KMS-11 (cell line): ENCODE data around the gene TRAF3IP3.
A peak's percentile ranks its signal among the peaks of the same experiment; 100 is the strongest.

Experiments
- H2AFZ ChIP-seq: fragments of 200-600 bp; sonication (generic); 2 replicates; pipeline ENCODE4 v1.6.1; 2016; ENCODE audit warnings: antibody characterized with exemption, mixed run types, low read depth
- H3K27ac ChIP-seq: fragments of 200-600 bp; sonication (generic); 2 replicates; pipeline ENCODE4 v1.6.1; 2016; ENCODE audit warnings: mild to moderate bottlenecking, mixed run types
- H3K27me3 ChIP-seq: fragments of 200-600 bp; sonication (generic); 2 replicates; pipeline ENCODE4 v1.6.1; 2017; ENCODE audit warnings: mild to moderate bottlenecking, low read depth, mixed run types, moderate library complexity; ENCODE audit not compliant: insufficient read depth
- H3K36me3 ChIP-seq: fragments of 200-600 bp; sonication (generic); 2 replicates; pipeline ENCODE4 v1.6.1; 2017; ENCODE audit warnings: mild to moderate bottlenecking, mixed run types; ENCODE audit not compliant: insufficient read depth
- H3K4me1 ChIP-seq: fragments of 200-600 bp; sonication (generic); 2 replicates; pipeline ENCODE4 v1.6.1; 2016; ENCODE audit warnings: mild to moderate bottlenecking, low read depth, mixed run types; ENCODE audit not compliant: poor library complexity, severe bottlenecking
- H3K4me2 ChIP-seq: fragments of 200-600 bp; sonication (generic); 2 replicates; pipeline ENCODE4 v1.7.0; 2016; ENCODE audit warnings: mild to moderate bottlenecking, mixed run types
- H3K4me3 ChIP-seq: fragments of 200-600 bp; sonication (generic); IDR thresholded peaks from 2 replicates; pipeline ENCODE4 v1.6.1; 2017; ENCODE audit warnings: low read depth, low read length, mixed read lengths; ENCODE audit not compliant: insufficient read depth
- H3K79me2 ChIP-seq: fragments of 200-600 bp; sonication (generic); 2 replicates; pipeline ENCODE4 v1.6.1; 2016; ENCODE audit warnings: low read depth, mixed run types; ENCODE audit not compliant: insufficient read depth
- H3K9ac ChIP-seq: fragments of 200-600 bp; sonication (generic); 2 replicates; pipeline ENCODE4 v1.6.1; 2016; ENCODE audit warnings: mild to moderate bottlenecking, mixed run types
- H4K20me1 ChIP-seq: fragments of 200-600 bp; sonication (generic); 2 replicates; pipeline ENCODE4 v1.6.1; 2016; ENCODE audit warnings: mild to moderate bottlenecking, mixed run types; ENCODE audit not compliant: insufficient read depth
- CTCF ChIP-seq: fragments of 200-600 bp; sonication (generic); conservative IDR thresholded peaks from 2 replicates; pipeline ENCODE4 v1.6.1; 2017; ENCODE audit warnings: low read depth, mild to moderate bottlenecking, antibody characterized with exemption, low read length, moderate library complexity, mixed read lengths

TRAF3IP3 gene

DNA sequence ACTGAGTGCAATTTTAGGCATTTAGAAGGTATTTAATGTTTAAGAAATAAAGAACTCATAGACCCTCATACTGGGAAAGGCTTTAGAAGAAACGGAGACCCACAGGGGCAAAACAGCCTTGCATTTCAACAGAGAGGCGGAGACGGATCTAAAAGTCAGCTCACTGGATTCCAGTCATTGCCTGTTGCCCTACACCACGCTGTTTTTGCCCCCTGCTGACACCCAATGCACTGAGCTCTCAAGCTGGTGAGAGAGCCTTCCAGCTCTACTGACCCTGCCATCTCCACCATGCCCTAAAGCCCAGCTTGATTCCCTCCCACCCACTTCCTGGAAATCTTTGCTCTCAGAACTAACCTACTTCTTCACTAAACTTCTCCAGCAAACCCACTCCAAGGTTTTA is 7.2 kb upstream of the TRAF3IP3 start:
- Histone ChIP-seq H2AFZ (0 out of 2 replicates have a peak overlapping the region, but pooled peaks have one; percentile 74), H3K79me2 (no peaks in the 10 kb centered on the region), H3K4me2 (peak overlapping the region; percentile 37), H3K27ac (no peak overlapping the region), H3K4me3 (no peak overlapping the region), H3K9ac (no peak overlapping the region), H3K27me3 (no peaks in the 10 kb centered on the region), H3K4me1 (peaks cover 59% of the 10 kb centered on the region), H3K36me3 (no peaks in the 10 kb centered on the region), H4K20me1 (no peaks in the 10 kb centered on the region)
- no peak for TF ChIP-seq CTCF

DNA sequence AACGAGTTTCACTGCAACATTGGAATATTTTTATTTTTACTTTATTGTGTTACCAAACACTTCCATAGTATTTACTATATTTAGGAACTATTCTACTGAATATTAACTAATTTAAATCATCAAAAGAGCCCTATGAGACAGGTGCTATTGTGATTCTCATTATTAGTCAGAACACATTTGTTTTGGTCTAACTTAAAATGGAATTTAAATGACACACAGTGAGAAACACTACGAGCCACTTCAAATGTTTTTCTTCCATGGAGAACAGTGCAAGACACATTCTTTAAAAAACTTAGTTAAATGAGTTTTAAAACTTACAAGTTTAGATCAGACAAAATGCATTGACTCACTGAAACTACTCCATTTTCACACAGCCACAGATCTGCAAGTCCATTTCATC is 6.6 kb upstream of the TRAF3IP3 start:
- no peak overlapping the region for H2AFZ ChIP-seq

DNA sequence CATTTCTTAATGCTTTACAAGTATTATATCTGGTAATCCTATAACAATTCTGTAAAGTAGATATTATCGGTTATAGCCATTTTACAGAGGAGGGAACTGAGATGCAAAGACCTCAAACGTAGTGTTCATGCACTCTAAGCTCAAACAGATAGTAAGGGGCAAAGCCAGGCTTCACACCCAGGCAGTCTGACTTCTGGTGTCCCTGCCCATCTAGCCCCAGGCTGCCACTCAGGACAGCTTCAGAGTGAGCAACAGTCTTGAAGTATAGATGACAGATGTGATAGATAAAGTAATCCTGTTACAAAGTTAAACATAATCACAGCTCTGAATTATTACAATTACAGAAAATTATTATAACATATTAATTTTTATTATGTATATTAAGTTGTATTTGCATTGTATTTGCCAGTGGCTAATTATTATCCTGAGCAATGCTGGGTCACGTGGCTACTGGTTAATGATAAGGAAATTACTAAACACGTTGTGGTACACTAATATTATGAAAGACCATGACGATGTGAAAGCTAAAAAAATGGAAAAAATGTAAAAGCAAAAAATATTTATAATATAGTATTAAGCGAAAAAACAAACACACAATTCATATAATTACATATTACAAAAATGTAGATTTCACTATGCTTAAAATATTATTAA is 6.1 kb upstream of the TRAF3IP3 start:
- peaks cover 71% of the 10 kb centered on the region for H3K4me1 ChIP-seq
- no peaks in the 10 kb centered on the region for H3K79me2 ChIP-seq
- H3K36me3 ChIP-seq = no peaks in the 10 kb centered on the region
- H2AFZ ChIP-seq = no peak overlapping the region
- no peak overlapping the region for H3K9ac ChIP-seq
- no peak overlapping the region for H3K4me2 ChIP-seq
- no peaks in the 10 kb centered on the region for H4K20me1 ChIP-seq
- H3K27me3 ChIP-seq = no peaks in the 10 kb centered on the region
- TF ChIP-seq CTCF = no peak
- H3K27ac ChIP-seq = no peak overlapping the region
- H3K4me3 ChIP-seq = no peak overlapping the region

More for the DNA sequence above, 6.6 kb upstream of the TRAF3IP3 start:
- no peaks in the 10 kb centered on the region for H3K27me3 ChIP-seq
- TF ChIP-seq CTCF = no peak
- no peak overlapping the region for H3K27ac ChIP-seq
- no peaks in the 10 kb centered on the region for H4K20me1 ChIP-seq
- H3K4me3 ChIP-seq = no peak overlapping the region
- no peaks in the 10 kb centered on the region for H3K36me3 ChIP-seq
- no peak overlapping the region for H3K4me2 ChIP-seq
- H3K4me1 ChIP-seq = peaks cover 65% of the 10 kb centered on the region
- H3K79me2 ChIP-seq = no peaks in the 10 kb centered on the region
- H3K9ac ChIP-seq = no peak overlapping the region

- peaks cover 90% of the 10 kb centered on the region for H3K4me1 ChIP-seq
- H3K9ac ChIP-seq = peak overlapping the region; percentile 2; the same call in 1 of the 2 replicates
- peak overlapping the region; percentile 52 for H3K27ac ChIP-seq
- peak overlapping the region; percentile 38 for H2AFZ ChIP-seq
- H3K27me3 ChIP-seq = no peaks in the 10 kb centered on the region
- H4K20me1 ChIP-seq = no peaks in the 10 kb centered on the region
- peak overlapping the region; percentile 90 for H3K4me2 ChIP-seq
- H3K36me3 ChIP-seq = no peaks in the 10 kb centered on the region
- H3K79me2 ChIP-seq = no peaks in the 10 kb centered on the region
- no peak for TF ChIP-seq CTCF
- H3K4me3 ChIP-seq = peak overlapping the region; percentile 69
Observed at GRCh38 chr1:209751627-209752231, 4.1 kb upstream of the TRAF3IP3 start.
